IMR-90 (cell line): ENCODE measurements around the gene TMX3. TPM values are rescaled to one million over a fixed set of nuclear protein-coding genes. Genes with fewer than 3 reads are reported as not detected.
A peak's percentile ranks its signal among the peaks of the same experiment; 100 is the strongest.

Experiments used
- ATAC-seq: fragments of 200-7000 bp; cut with Tn5 transposase; 2 replicates; pipeline ENCODE4 v1.9.1; 2020; ENCODE audit warnings: low read depth, mild to moderate bottlenecking, moderate library complexity
- BruUV-seq: library from RNA; stranded (reverse); fragments of 400-500 nt; replicated peaks from 2 replicates; lab custom pipeline; 2021; lab: Mats Ljungman, UMichigan
- CTCF ChIA-PET: fragments of 300-600 bp; formaldehyde crosslinking; extraction: SDS; loops from one replicate; lab custom pipeline; 2021; ENCODE audit warnings: antibody characterized with exemption; lab: Yijun Ruan, JAX
- POLR2A ChIA-PET: fragments of 300-600 bp; sonication (Branson Sonifier 250); formaldehyde crosslinking; loops from one replicate; lab custom pipeline; 2022; ENCODE audit warnings: antibody characterized with exemption; ENCODE audit not compliant: unreplicated experiment; lab: Charles Lee
- DNase-seq: peaks from one replicate; pipeline ENCODE4 v3.0.0; 2013
- H2AFZ ChIP-seq: replicated peaks from 2 replicates; pipeline ENCODE3; 2013; ENCODE audit warnings: low read length, mild to moderate bottlenecking; ENCODE audit not compliant: poor library complexity
- H2AK5ac ChIP-seq: 2 replicates; pipeline ENCODE4 v1.6.1; 2013; ENCODE audit warnings: low read depth, low read length, inconsistent platforms
- H2AK9ac ChIP-seq: replicated peaks from 2 replicates; pipeline ENCODE3; 2013; ENCODE audit warnings: mild to moderate bottlenecking, low read depth, low read length, moderate library complexity; ENCODE audit not compliant: poor library complexity
- H2BK120ac ChIP-seq: 2 replicates; pipeline ENCODE4 v1.6.1; 2013; ENCODE audit warnings: low read depth, low read length, inconsistent platforms
- H2BK15ac ChIP-seq: 3 replicates; pipeline ENCODE4 v1.6.1; 2013; ENCODE audit warnings: low read depth, low read length, inconsistent platforms
- H2BK20ac ChIP-seq: 2 replicates; pipeline ENCODE4 v1.6.1; 2013; ENCODE audit warnings: low read depth, mild to moderate bottlenecking, inconsistent platforms, low read length, moderate library complexity
- H2BK5ac ChIP-seq: 2 replicates; pipeline ENCODE4 v1.6.1; 2013; ENCODE audit warnings: mild to moderate bottlenecking, low read depth, low read length, inconsistent platforms; ENCODE audit not compliant: poor library complexity, severe bottlenecking
- H3K14ac ChIP-seq: replicated peaks from 2 replicates; pipeline ENCODE4 v1.6.1; 2013; ENCODE audit warnings: low read depth, low read length, inconsistent platforms
- H3K18ac ChIP-seq: 2 replicates; pipeline ENCODE4 v1.6.1; 2013; ENCODE audit warnings: low read depth, low read length, control low read depth
- H3K23ac ChIP-seq: 2 replicates; pipeline ENCODE4 v1.6.1; 2013; ENCODE audit warnings: low read depth, low read length, inconsistent platforms
- H3K27ac ChIP-seq: 2 replicates; pipeline ENCODE4 v1.5.1; 2013; ENCODE audit warnings: mild to moderate bottlenecking, control low read depth, low read length; ENCODE audit not compliant: insufficient read depth
- H3K27me3 ChIP-seq: 2 replicates; pipeline ENCODE4 v1.6.1; 2013; ENCODE audit warnings: low read length; ENCODE audit not compliant: control insufficient read depth, insufficient read depth
- H3K36me3 ChIP-seq: 2 replicates; pipeline ENCODE4 v1.6.1; 2013; ENCODE audit warnings: low read length, mixed read lengths; ENCODE audit not compliant: control insufficient read depth, insufficient read depth
- H3K4ac ChIP-seq: 2 replicates; pipeline ENCODE4 v1.6.1; 2013; ENCODE audit warnings: low read depth, low read length, inconsistent platforms
- H3K4me1 ChIP-seq: 2 replicates; pipeline ENCODE4 v1.6.1; 2013; ENCODE audit warnings: low read length, mixed read lengths; ENCODE audit not compliant: control insufficient read depth, insufficient read depth
- H3K4me2 ChIP-seq: 2 replicates; pipeline ENCODE4 v1.6.1; 2013; ENCODE audit warnings: low read depth, mild to moderate bottlenecking, control low read depth, low read length, moderate library complexity
- H3K4me3 ChIP-seq: 2 replicates; pipeline ENCODE4 v1.5.1; 2013; ENCODE audit warnings: low read depth, mild to moderate bottlenecking, control low read depth, low read length, moderate library complexity; ENCODE audit not compliant: insufficient read depth
- H3K56ac ChIP-seq: 2 replicates; pipeline ENCODE4 v1.6.1; 2013; ENCODE audit warnings: low read length, inconsistent platforms; ENCODE audit not compliant: insufficient read depth; ENCODE audit errors: extremely low read depth
- H3K79me1 ChIP-seq, 2 experiments: 2 replicates each; pipeline ENCODE4 v1.6.1; 2013; ENCODE audit warnings: low read length in 2 of 2, inconsistent platforms in 1 of 2, low read depth in 1 of 2
- H3K9ac ChIP-seq: 2 replicates; pipeline ENCODE4 v1.6.1; 2013; ENCODE audit warnings: low read depth, low read length, control low read depth
- H3K9me1 ChIP-seq: 2 replicates; pipeline ENCODE4 v1.6.1; 2013; ENCODE audit warnings: low read length, inconsistent platforms; ENCODE audit not compliant: insufficient read depth
- H3K9me3 ChIP-seq: 2 replicates; pipeline ENCODE4 v1.6.1; 2013; ENCODE audit warnings: low read length; ENCODE audit not compliant: control insufficient read depth, insufficient read depth
- H4K20me1 ChIP-seq: 2 replicates; pipeline ENCODE4 v1.6.1; 2013; ENCODE audit warnings: low read length, inconsistent platforms; ENCODE audit not compliant: insufficient read depth
- H4K5ac ChIP-seq: 2 replicates; pipeline ENCODE4 v1.6.1; 2013; ENCODE audit warnings: mild to moderate bottlenecking, low read depth, low read length, control low read depth
- H4K8ac ChIP-seq, 2 experiments: 2 replicates each; pipeline ENCODE4 v1.6.1; 2013; ENCODE audit warnings: low read depth in 2 of 2, low read length in 2 of 2, control low read depth in 1 of 2, inconsistent platforms in 1 of 2
- H4K91ac ChIP-seq: 2 replicates; pipeline ENCODE4 v1.6.1; 2013; ENCODE audit warnings: low read depth, low read length, inconsistent platforms; ENCODE audit not compliant: insufficient read depth
- CTCF ChIP-seq: conservative IDR thresholded peaks from 2 replicates; pipeline ENCODE4 v1.5.1; 2012; ENCODE audit warnings: mild to moderate bottlenecking, low read depth, low read length, improper control_type of control experiment
- MAZ ChIP-seq: IDR thresholded peaks from 2 replicates; pipeline ENCODE4 v1.6.1; 2012; ENCODE audit warnings: low read depth, mild to moderate bottlenecking, low read length, improper control_type of control experiment, moderate library complexity, borderline replicate concordance
- WGBS, 2 experiments: methylation state at CpG; one replicate each; pipeline versions ENCODE4 v1.1.5 to v1.1.7; 2013; ENCODE audit warnings: missing lambda C conversion rate in 2 of 2; ENCODE audit not compliant: insufficient read length in 1 of 2; ENCODE audit errors: extremely low coverage in 2 of 2; 5-methylcytosine and 5-hydroxymethylcytosine counted together
- dilution Hi-C: fragments of 300-500 bp; cut with HindIII; formaldehyde crosslinking; loops from one replicate; pipeline ENCODE4 v1.14.3; 2018; ENCODE audit warnings: low sequenced_read_pairs; ENCODE audit not compliant: unreplicated experiment
- in situ Hi-C: fragments of 300-500 bp; cut with MboI; formaldehyde crosslinking; loops from 3 replicates; pipeline ENCODE4 v1.14.3; 2019; ENCODE audit warnings: low sequenced_read_pairs, inconsistent platforms, mixed read lengths
- intact Hi-C: fragments of 100-400 bp; cut with micrococcal nuclease; formaldehyde crosslinking; loops from 2 replicates; pipeline ENCODE4 v1.10.0; 2022
- polyA plus RNA-seq, 3 experiments: library from polyadenylated mRNA; depleted of rRNA; stranded (reverse); fragments of >200 nt; gene quantifications; 2 replicates each; pipeline ENCODE4 v1.2.3, GENCODE V29; 2012; ENCODE audit warnings: low replicate concordance in 1 of 3
- total RNA-seq: library from RNA; depleted of rRNA; stranded (reverse); fragments of >200 nt; gene quantifications from 2 replicates; pipeline ENCODE4 v1.2.3, GENCODE V29; 2012

Gene TMX3
- total and polyA plus RNA-seq, 2 of the 4 experiments (the other 2 are of a cell fraction) = 22.8 to 50.5 TPM

- Histone ChIP-seq H3K56ac (no peak overlapping the region), H3K36me3 (no peaks in the 10 kb centered on the region), H3K14ac (no peak overlapping the region), H4K91ac (no peak overlapping the region), H3K4me1 (0 out of 2 replicates have a peak, but pooled peaks cover 2% of the 10 kb centered on the region), H3K23ac (no peak overlapping the region), H3K9me3 (no peaks in the 10 kb centered on the region), H2BK5ac (no peak overlapping the region), H2AK9ac (no peak overlapping the region), H4K8ac (no peak overlapping the region), H3K27me3 (no peaks in the 10 kb centered on the region), H3K27ac (no peak overlapping the region), H2BK15ac (no peak overlapping the region), H3K4me2 (no peak overlapping the region), H3K18ac (no peak overlapping the region), H3K4me3 (no peak overlapping the region), H4K20me1 (no peaks in the 10 kb centered on the region), H2AFZ (no peak overlapping the region), H4K5ac (no peak overlapping the region), H2AK5ac (no peak overlapping the region), H3K4ac (no peak overlapping the region), H3K79me1 (no peaks in the 10 kb centered on the region), H3K9me1 (no peaks in the 10 kb centered on the region), H2BK120ac (0 out of 2 replicates have a peak overlapping the region, but pooled peaks have one; percentile 28), H3K9ac (no peak overlapping the region), H2BK20ac (no peak overlapping the region)
- WGBS, 2 experiments = no CpG with 5 or more reads among the region's 4 CpGs
- in situ Hi-C loops (loop anchor here (5.0 to 10.0 kb wide), 2 partner anchors 1148 to 1445 kb away; partner anchors contain the start of gene DSEL), intact Hi-C loops (no loop called here), dilution Hi-C loops (no loop called here)
- CTCF ChIA-PET = interaction anchor here (1.2 kb wide), 1 partner anchor 724 kb away, joined by 3 read pairs; no protein-coding TSS in a partner anchor
- ATAC-seq (peak; percentile 59), DNase-seq (peak; percentile 66)
- no TSS peak for BruUV-seq
- POLR2A ChIA-PET = no interaction called here
- TF ChIP-seq MAZ = no peak
- TF ChIP-seq CTCF = 0 out of 2 replicates have a peak, but pooled peaks have one; percentile 18
Observed at GRCh38 chr18:68662754-68663153, 52.2 kb downstream of the TMX3 start.
